ENCODE data around the gene PRRC2B.

The PRRC2B gene

DNA sequence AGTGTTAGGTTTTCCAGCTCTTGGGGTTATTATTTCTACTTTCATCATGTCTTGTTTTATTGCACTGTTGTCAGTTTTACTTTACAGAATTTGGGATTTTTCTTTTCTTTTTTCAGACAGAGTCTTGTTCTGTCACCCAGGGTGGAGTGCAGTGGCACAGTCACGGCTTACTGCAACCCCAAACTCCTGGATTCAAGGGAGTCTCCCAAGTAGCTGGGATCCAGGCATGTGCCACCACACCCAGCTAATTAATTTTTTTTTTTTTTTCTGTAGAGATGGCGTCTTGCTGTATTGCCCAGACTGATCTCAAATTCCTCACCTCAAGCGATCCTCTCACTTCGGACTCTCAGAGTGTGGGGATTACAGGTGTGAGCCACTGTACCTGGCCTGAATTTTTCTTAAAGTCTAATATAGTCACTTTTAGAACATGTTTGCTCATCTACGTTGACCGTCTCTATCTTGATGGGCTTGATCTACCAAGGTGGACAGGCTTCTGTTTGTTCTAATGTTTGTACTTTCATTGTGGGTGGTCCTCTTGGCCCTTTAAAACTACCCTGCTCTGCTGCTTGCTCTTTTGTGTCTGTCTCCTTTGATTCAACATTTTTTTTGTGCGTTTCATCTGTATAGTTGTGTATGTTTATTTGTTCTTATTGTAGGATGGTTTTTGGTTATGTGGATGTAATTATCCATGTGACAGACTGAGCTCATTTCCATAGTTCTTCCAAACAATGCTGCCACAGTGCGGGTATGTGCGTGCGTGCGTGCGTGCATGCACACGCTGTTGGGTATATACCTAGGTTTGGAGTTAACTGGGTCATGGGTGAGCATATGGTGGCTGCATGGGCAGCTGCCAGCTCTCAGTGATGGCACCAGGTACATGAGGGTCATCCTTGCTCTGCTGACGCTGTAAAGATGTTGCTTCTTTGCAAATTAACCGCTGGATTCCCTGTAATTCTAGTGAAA, 18.1 kb downstream of the PRRC2B start:
- no peak for DNase-seq

DNA sequence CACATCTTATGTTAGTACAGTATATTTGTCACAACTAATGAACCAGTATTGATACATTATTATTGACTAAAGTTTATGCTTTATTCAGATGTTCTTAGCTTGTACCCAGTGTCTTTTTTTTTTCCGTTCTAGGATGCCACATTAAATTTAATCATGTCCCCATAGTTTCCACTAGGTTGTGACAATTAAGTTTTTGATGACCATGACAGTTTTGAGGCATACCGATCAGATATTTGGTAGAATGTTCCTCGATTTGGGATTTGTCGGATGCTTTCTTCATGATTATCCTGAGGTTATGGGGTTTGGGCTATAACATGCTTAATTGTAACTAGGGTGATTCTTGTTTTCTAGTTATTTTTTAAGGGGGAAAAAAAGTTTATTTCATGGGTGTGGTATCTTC, 22.6 kb downstream of the PRRC2B start:
- DNase-seq = no peak

DNA sequence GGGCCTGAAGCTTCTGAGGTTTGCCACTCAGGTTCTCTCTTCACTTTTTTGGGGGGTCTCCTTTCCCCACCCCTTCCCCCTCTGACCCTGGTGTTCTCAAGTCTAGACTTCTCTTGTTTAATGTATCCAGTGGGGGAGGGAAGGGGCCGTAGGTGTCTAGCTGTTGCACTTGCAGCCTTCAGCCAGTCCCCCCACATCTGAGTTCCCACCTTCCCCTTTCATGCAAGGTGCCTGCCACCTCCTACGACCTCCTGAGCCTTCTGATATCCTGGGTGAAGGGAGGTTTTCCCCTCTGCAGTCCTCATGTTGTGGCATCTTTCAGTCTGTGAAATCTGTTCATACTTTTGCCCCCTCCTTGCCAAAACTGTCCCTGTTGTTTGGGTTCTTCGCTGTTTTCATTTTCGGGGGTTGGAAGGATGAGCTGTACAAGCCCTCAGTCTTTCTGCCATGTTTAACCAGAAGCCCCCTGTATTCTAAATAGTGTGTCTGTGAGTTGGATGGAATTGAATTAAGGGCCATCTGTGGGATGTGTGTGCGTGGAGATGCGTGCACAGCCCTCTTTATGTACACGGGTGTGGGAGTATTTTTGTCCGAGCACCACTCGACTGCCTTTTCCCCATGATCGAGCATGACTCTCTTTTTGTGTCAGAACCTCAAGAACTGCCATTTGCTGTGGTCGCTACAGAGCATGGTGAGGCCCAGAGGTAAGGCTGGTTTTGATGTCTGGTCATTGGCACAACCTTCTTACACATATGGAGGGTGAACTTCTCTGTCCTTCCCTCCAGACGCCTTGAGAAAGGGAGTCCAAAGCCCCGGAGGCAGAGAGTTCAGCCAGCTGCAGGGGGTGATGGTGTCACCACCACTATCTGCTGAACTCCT, 23.6 kb downstream of the PRRC2B start:
- no peak for DNase-seq

- DNase-seq = peak; percentile 65
Measured at GRCh38 chr9:131418143-131419025, 24.5 kb downstream of the PRRC2B start.

- no peak for DNase-seq
Measured at GRCh38 chr9:131419026-131419614, 25.2 kb downstream of the PRRC2B start.

- no peak for DNase-seq
Measured at GRCh38 chr9:131419716-131420115, 25.8 kb downstream of the PRRC2B start.

- no peak for DNase-seq
Measured at GRCh38 chr9:131420980-131421624, 27.2 kb downstream of the PRRC2B start.

GRCh38 chr9:131421691-131422090, 27.8 kb downstream of the PRRC2B start:
- DNase-seq = no peak

GRCh38 chr9:131422241-131422792, 28.4 kb downstream of the PRRC2B start:
- DNase-seq = peak; percentile 76

GRCh38 chr9:131423171-131423581, 29.3 kb downstream of the PRRC2B start:
- DNase-seq = peak; percentile 91

DNA sequence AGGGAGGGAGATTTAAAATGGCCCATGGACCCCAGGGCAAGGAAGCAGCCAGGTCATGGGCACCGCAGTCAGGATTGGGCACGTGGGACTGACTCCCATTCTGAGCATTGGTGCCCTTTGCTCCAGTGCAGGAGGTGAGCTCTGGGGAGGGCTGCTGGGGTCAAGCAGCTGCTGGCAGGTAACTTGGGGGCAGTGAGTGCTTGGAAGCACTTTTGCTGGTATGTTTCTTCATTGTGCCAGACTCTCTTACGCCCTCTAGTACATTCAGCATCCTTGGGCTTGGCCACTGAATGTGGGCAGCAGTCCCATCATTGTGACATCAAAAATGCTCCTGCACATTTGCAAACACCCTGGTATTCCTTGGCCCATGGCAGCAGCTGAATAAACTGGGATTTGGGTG, 32.7 kb downstream of the PRRC2B start:
- DNase-seq = no peak

- DNase-seq = no peak
Measured at GRCh38 chr9:131429121-131430012, 35.5 kb downstream of the PRRC2B start.

- DNase-seq = no peak
Measured at GRCh38 chr9:131432050-131432449, 38.2 kb downstream of the PRRC2B start.

- DNase-seq = no peak
Measured at GRCh38 chr9:131432597-131433301, 38.9 kb downstream of the PRRC2B start.

DNA sequence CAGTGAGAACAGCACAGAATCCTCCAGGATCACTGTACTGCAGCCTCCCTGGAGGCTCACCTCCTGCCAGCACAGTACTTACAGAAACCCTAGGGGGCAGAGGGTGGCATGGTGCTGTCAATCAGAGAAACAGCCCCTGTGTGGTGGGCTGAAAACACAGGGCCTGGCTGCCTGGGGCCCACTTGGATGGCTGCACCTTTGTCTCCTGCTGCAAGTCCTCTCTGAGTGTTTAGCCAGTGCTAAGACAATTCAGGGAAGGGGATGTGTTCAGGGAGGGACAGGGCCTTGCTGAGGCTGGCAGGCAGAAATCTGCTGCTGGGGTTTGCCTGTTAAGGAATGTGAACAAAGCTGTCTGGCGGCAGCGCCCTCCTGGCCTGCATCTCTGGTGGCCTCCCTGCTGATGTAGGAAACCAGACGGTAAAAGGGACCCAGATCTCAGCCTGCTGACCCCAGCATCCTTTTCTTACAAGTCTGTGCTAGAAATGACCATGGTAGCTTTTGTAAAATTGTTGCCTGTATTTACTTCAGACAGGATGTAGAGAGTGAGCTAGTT, 39.5 kb downstream of the PRRC2B start:
- no peak for DNase-seq

DNA sequence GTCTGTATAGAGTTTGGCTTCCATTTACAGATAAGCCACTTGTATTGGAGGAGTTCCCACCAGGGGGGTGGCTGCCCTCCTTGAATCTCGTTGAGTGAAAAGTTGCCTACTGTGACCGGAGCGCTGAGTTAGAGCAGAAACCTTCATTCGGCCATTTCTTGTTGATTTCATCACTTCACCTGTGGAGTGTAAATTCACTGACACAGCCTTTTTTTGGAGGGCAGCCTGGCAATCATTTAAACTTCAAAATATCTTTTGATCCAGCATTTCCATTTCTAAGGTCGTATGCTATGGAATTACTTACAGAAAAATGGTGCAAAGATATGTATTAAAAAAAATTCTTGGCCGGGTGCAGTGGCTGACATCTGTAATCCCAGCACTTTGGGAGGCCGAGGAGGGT, 40.8 kb downstream of the PRRC2B start:
- DNase-seq = no peak

GRCh38 chr9:131436376-131436775, 42.5 kb downstream of the PRRC2B start:
- DNase-seq = no peak

DNA sequence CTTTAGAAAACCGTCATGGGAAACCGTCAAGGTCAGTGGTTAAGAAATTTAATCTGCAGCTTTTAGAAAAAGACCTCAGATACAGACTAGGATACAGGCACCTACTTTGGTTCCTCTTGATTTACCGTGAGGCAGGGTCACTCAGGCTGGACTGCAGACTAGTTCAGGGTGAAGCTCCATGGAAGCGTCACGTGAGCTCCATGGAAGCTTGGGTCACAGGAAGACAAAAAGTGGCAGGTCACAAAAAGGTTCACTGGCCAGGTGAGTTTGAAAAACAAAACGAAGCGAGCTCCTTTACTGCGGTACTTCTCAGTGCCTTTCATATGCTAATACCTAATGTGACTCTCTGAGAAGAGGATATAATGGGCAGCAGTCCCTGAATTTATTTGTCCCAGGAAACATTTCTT, 43.0 kb downstream of the PRRC2B start:
- DNase-seq = no peak

GRCh38 chr9:131438190-131438589, 44.3 kb downstream of the PRRC2B start:
- DNase-seq = no peak

All from NCI-H510A (cell line).